SIG-M5 (cell line): ENCODE results near the gene SGCA.

Experiments
- DNase-seq: peaks from one replicate; lab custom pipeline; 2025; lab: John Stamatoyannopoulos, UW

Gene SGCA

DNA sequence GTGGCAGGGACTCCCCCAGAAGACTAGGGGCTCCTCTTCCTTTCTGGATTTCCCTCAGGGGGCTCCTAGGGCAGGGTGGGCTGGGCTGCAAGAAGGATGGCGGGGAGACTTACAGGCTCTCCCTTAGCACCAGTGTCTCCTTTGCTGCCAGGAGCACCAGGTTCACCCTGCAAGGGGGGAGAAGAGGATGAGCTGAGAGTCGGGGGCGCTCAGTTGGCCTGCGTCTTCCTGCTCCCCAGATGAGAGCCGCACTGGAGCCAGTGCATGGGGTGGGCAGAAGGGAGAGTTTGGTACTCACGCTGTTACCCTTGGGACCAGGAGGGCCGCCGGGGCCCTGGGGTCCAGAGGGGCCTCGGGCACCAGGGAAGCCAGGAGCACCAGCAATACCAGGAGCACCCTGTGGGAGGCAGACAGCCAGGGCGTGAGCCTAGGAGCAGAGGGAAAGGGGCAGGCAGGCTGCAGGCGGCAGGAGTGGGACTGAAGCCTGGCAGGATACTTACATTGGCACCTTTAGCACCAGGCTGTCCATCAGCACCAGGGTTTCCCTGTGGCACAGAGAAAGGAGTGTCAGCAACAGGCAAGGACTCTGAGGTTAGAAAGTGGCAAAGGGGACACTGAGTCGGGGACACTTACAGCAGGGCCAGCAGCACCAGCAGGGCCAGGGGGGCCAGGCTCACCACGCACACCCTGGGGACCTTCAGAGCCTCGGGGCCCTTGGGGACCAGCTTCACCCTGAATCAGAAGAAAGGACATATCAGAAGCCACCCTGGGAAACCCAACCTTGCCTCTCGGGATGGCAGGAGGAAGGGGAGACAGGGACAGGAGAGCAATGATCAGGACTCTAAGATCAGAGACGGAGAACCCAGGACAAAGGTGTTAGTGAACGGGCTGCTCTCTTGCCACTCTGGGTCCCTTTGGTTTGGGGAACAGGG, 29.4 kb downstream of the SGCA start:
- no peak for DNase-seq

DNA sequence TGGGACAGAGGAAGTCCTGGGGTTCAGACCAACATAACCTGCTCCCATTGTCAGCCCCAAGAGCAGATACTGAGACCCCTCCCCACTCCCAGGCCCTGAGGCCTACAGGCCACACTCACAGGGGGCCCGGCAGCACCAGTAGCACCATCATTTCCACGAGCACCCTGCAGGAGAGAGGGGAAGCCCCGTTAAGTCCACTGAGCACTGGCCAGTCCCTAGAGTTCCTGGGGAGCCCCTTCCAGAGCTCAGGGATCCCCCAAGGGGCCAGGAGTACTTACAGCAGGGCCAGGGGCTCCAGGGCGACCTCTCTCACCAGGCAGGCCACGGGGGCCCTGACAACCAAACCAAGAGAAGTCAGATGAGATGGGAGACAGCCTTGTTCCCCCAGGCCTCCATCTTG, 30.2 kb downstream of the SGCA start:
- DNase-seq: no peak

DNA sequence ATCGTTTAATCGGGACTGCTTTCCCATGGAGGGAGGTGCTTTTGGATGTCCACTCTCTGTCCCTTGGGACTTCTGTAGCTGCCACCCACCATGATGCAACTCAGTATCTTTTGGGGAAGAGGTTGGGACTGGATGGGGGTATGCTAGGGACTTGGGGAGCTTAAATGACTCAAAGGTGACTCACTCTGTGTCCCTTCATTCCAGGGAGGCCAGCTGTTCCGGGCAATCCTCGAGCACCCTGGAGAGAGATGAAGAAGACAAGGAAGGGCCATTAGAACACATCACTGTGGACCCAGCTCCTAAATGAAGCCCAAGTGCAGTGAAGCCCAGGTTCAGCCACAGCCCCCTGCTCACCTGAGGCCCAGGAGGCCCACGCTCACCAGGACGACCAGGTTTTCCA, 31.0 kb downstream of the SGCA start:
- DNase-seq: no peak

DNA sequence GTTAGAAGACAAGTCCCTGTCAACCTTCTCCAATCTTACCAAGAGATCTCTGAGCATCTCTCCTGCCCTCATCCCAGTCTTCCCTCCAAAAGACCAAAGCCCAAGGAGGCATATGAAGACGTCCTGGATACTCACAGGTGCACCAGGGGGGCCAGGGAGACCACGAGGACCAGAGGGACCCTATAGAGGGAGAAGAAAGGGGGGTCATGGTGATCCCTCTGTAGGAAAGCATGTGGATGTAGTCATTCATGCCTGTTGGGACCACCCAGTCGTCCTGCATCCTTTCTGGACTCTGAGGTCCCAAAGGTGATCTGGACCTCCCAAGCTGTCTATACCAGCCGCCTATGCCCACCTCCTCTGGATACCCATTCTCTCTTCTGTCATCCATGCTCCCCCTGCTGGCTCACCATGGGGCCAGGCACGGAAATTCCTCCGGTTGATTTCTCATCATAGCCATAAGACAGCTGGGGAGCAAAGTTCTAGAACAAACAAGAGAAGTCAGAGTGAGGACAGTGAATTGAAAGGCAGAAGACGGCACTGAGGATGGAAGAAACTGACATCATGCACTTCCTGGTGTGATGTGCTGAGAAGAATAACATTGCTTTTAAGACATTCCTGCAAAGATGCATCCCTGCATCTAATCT, 32.3 kb downstream of the SGCA start:
- no peak for DNase-seq

DNA sequence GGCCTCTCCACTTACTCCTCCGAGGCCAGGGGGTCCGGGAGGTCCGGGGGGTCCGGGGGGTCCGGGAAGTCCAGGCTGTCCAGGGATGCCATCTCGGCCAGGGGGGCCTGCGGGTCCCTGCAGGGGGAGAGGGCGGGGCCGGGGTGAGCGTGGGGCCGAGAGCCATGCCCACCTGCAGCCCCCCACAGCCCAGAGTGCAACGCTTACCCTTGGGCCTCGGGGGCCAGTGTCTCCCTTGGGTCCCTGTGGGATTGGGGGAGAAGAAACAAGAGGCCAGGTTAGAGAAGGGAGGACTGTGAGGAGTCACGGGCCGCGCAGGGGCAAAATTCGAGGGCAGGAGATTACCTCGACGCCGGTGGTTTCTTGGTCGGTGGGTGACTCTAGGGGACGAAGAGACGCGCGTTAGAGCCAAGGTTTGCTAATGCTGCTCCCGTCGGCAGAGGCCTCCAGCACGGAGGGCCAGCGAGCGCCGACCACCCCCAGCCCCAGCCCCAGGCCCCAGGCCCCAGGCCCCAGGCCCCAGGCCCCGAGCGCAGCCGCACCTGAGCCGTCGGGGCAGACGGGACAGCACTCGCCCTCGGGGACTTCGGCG, 33.5 kb downstream of the SGCA start:
- no peak for DNase-seq

DNA sequence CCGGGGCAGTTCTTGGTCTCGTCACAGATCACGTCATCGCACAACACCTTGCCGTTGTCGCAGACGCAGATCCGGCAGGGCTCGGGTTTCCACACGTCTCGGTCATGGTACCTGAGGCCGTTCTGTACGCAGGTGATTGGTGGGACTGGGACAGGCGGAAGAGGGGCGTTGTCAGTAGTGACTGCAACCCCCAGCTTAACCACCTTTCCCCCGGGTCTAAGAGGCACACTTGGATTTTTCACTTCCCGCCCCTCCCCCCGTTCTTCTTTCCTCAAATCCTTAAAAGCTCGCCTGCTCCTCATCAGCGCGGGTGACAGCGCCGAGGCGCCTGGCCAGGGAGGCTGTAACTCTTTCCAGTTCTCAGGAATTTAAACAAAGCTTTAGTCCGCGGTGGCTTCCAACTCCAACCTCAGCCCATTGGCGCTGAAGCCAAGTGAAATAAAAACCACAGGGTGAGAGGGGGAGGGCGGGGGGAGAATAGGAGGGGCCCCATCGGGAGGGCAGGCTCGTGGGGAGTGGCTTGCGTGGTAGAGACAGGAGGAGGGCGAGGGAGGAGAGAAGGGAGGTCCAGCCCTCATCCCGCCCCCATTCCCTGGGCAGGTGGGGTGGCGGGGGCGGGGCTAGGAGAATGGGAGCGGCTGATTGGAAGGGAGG, 34.1 kb downstream of the SGCA start:
- DNase-seq: no peak

DNA sequence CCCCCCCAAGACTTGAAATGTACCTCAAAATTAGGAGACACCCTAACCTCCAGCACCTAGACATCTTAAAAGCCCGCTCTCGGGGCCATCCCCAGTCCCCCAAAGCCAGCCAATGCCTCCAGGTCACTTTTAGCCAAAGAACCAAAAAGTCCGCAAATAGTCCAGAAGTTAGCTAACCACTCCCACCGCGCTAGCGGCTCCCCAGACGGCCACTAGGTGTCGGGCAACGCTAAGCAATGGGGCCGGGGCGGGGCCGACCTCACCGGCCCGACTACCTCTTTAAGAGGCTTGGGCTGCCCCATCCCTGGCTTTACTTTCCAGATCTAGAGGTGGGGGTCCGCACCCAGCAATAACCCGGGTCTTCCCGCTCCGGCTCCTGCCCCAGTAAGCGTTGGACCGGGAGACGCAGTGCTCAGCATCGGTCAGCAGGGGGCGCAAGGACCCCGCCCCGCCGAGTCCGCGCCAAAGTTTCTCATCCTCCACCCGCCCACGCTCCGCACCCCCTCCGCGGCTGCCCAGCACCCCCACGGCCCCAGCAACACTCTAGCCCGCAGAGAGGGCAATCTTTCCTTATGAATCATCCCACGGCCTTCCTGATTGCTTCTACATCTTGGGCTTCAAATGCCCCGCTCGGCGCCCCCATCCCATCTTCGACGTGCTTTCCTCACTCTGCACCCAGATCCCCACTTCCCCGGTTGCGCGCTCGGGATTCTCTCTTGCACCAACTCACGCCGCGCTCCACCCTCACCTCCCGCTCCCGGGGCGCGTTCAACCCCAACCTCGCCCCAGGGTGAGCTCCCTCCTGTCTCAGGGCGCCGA, 34.9 kb downstream of the SGCA start:
- no peak for DNase-seq

DNA sequence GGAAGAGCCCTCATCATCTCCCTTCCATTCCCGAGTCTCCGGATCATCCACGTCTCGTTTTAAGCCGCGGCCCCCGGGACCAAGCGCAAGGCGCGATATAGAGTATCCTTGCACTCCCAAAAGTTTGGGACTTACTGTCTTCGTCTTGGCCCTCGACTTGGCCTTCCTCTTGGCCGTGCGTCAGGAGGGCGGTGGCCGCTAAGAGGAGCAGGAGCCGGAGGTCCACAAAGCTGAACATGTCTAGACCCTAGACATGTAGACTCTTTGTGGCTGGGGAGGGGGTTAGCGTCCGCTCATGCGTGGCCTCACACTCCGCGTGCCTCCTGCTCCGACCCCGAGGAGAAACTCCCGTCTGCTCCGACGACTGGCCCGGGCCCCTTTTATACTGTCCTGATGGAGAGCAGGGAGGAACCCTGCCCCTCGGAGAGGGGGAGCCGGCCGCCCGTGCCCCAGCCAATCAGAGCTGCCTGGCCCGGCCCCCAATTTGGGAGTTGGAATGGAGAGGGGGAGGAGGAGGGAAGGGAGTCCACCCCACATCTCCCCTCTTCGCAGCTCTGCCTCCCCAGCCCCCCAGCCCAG, 35.6 kb downstream of the SGCA start, which contains the start of gene COL1A1:
TSS of gene COL1A1 (minus strand) at position 356 of the 579 bp plus-strand sequence. CDS start at position 238, 118 bp downstream.
- DNase-seq: no peak

DNA sequence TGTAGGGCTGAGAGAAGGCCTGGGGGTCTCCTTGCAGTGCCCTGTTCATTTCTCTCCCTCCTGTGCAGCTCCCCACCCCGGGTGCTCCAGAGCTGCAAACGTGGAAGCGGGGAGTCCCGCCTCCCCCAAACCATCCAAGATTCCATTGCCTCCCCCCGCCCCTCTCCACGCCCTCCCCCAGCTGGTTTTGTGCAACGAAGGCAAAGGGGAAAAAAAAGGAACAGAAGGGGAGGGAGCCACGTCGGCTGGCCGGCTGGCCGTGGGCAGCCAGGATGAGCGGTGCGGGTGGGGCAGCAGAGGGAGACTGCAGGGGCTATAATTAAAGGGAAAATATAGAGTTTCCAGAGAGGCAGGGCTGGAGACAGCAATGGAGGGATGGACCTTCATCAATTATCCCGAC, 37.3 kb downstream of the SGCA start:
- no peak for DNase-seq

DNA sequence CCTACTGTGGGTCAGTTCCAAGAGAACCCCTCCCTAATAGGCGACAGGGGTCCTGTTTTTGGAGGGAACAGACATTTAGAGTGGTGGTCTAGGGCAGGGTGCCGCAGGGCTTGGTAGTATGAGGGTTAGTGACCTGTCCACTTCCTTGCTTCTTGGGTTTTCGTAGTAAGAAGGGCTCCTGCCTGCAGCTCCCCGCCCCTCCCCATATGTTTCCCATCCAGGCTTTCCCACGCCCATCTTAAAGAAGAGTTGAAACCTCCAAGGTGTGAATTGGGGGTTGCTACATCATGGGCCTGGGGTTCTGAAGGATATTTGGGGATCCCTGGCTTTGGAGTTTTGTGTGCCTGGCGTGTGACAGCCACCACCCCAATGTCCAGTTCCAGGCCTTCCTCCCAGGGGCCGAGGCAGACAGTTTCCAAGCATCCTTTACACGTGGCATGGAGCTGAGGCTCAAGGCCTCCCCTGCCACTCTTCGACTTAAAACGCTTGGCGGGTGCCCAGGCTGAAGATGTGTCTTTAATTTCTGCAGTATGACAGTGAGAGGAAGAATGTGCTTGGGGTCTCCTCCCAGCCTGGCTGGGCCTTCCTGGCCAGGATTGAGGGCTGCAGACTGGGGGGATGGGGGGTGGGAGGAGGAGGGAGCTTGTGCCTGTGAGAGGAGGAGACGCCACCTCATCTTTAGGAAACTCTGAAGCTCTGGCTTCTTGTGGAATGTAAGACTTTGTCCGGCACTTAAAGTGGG, 38.0 kb downstream of the SGCA start:
- no peak for DNase-seq

DNA sequence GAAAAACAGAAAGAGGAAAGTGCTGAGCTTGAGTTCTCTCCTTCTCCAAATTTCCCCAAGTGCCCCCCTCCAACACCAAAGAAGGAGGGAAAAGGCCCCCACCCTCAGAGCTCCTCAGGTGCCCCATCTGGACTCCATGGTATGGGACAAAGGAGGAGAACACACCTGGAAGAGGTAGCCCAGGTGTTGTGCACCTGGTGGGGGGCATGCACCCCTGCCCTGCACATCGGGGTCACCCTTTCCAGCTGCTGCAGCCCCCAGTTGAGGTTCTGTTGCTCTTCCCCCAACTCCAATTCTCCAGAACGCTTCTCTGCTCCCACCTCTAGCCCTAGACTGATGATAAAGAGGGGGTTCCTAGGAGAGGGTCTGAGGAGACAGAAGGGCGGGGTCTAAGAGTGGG, 38.6 kb downstream of the SGCA start:
- no peak for DNase-seq

DNA sequence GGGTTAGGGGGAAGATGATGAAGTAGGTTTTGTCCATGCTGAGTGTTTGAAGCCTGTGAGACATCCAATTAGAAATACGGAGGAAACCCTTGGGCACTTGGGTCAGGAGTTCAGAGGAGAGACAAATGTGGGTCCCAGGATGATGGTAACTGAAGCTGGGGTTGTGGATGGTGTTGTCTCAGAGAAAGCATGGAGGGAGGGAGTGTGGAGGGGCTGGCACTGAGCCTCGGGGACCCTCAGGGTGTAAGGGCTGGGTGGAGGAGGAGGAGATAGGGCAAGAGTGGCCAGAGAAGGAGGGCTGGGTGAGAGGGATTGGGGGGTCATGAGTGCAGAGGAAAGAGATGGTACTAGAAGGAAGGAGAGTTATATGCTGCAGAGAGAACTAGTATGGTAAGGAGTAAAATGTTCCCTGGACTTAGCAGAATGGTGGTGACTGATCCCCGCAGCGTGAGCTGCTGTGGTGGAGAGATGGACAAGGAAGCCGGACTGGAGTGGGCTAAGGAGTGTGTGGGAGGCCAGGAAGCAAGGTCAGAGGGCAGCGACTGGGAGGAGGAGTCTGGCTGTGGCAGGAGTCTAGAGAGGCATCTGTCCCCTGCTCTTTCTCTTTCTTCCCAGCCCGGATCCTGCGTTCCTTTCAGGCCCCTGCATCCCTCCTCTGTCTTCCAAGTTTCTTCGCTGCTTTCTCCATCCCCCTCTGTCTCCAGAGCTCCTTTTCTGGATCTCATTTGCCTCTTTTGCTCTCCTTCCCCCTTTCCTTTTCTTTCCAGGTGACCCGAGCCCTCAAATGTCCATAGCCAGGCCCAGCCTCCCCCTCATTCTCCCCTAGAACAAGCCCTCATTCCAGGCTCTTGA, 39.5 kb downstream of the SGCA start:
- DNase-seq: no peak

DNA sequence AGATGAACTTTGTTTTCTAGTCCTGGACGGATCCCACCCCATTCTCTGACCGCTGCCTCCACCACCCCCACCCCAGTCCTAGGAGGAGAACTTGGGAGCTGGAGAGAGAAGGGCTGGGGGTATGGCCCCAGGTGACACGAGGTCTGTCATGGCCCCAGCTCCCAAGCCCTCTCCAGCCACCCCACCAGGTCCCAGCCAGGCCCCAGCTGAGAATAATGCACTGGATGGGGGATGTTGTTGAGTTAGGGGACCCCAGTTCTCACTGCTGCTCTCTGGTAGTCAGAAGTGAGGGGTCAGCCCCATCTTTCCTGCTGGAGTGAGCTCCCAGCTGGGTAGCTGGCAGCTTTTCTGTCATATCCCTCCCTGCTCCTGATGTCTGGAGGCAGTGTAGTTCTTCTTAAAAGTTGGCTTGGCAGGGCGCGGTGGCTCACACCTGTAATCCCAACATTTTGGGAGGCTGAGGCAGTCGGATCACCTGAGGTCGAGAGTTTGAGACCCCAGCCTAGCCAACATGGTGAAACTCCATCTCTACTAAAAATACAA, 40.2 kb downstream of the SGCA start:
- no peak for DNase-seq

DNA sequence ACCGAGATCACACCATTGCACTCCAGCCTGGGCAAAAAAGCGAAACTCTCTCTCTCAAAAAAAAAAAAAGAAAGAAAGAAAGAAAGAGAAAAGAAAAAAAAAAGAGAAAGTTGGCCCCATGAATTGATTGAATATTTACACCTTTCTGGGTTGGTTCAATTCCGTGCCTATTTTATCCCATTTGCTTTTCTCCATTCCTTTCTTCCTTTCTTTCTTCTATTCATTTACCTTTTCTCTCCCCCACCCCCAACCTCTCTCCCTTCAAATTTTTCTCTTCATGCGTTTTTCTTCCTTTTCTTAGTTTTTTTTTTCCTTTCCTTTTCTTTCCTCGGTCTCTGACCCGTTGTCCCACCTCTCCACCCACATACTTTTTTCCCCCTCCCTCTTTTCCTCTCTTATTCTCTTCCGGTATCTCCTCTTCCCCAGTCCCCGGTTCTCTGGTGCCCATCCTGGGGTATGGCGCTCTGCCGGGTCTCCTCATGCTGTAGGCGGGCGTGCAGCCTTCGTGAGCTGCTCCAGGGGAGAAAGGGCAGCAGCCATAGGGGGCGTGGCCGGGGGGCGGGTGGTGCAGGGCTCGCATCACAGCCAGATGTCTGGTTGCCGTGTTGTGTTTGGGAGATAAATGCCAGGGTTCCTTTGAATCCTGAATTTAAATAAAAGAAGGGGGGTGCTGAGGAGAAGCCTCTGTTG, 40.9 kb downstream of the SGCA start:
- DNase-seq: no peak

DNA sequence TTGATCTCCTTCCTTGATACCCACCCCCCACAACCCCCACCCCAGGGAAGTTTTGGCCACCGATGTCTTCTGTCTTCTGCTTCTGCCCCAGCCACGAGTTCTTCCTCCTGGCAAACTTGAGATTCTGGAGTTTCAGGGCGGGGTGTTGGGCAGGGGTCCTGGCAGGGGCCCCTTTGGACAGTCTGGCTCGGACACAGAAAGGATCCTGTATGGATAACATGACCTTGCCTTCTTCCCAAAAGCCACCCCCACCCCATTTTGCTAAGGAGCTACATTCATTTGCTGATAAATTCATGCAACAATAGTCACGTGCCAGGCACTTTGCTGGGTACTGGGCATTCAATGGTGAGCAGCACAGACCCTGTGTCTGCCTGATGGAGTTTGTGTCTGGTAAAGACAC, 41.5 kb downstream of the SGCA start:
- DNase-seq: no peak

DNA sequence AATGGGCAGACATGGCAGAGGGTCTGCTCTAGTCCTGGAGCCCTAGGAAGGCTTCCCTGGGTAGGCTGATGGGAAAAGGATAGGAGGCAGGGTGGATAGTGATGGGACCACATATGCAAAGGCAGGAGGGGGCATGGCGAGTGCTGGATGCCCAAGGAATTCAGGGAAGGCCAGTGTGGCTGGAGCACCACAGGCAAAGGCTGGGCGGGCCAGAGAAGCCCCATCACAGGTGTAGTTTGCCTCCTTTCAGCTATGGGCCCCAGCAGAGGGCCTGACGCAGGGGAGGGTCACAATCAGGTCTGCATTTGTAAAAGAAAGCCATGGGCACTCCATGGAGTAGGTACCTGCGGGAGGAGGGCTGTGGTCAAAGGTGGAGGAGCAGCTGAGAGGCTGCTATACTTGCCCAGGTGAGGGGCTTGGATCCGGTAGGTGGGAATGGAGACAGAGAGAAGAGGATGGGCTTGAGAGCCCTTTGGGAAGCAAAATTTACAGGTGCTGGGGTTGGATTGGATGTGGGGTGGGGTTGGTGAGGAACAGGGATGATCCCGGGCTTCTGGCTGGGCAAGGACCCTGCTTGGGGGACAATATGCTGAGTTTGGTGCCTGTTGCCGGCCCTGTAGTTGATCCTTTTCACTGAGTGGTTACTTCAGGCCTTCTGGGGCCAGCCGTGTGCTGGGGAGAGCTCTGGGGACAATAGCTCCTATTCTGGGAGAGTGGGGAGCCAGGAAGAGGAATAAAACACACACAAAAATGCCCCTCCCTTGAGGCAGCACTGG, 42.2 kb downstream of the SGCA start:
- DNase-seq: no peak

DNA sequence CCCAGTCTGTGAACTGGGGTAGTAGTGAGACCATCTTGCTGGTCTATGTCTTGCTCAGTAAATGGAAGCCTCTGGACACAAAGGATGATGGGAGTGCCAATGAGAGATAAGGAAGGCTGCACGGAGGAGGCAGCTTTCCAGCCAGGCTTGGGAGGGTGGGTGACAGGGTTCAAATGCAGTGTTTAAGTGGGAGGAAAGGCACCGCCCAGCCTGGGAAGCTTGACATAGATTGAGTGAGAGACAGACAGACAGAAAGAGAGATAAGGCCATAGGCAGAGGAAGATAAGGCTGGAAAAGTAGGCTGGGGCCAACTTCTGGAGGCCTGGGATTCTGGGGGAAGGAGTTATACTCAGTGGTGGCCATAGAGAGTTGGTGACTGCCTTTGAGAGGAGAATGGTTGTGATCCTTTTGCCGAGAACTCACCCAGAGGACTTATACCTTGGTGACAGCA, 42.8 kb downstream of the SGCA start:
- DNase-seq: no peak

DNA sequence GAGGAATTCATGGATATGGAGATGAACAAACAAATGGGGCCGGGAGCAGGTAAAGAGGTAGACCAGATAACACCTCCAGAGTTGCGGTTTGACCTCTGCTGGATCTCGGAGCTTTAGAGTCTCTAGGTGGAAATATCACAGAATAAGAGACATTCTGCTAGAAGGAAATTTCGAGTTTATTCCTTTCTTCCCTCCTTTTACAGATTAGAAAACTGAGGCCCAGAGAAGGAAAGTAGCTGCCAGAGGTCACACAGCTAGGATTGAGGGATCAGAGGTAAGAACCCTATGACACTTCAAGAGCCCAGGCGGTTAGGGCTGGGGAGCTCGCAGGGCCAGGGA, 43.3 kb downstream of the SGCA start:
- no peak for DNase-seq
